HL-60/S4 treated with phorbol 12-myristate 13-acetate at 8.2 ng/mL for 4 days and 3 days (cell line): ENCODE measurements around the gene AGAP1.

Experiments used
- in situ Hi-C: fragments of 300-500 bp; cut with MboI; formaldehyde crosslinking; loops from 2 replicates; pipeline ENCODE4 v1.15.0; 2022; ENCODE audit warnings: low sequenced_read_pairs

AGAP1 gene

DNA sequence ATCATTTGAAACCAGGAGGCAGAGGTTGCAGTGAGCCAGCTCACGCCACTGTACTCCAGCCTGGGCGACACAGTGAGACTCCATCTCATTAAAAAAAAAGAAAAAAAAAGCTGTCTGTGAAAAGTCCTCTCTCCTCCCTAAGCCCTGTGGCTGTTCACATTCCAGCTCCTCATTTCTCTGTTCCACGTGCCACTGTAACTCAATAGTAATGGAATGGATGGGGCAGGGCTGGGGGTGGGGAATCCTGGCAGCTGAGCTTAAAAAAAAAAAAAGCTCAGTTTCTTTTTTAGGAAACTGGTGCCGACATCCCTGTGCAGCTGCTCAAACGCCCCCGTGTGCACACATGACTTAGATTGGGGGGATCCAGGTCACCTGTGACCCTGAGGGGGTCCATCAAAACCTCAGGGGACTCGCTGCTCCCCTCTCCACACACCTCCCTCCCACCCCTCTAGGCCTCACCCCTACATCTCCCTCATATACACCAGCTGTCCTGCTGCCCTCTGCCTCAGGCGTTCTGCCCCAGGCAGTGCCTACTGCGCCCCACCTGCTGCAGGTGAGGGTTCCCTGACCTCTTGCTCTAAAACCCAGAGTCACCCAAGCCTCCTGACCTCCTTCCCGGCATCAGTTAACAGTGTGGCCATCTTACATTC lies 255.4 kb downstream of the AGAP1 start:
- in situ Hi-C loops = no loop called here

DNA sequence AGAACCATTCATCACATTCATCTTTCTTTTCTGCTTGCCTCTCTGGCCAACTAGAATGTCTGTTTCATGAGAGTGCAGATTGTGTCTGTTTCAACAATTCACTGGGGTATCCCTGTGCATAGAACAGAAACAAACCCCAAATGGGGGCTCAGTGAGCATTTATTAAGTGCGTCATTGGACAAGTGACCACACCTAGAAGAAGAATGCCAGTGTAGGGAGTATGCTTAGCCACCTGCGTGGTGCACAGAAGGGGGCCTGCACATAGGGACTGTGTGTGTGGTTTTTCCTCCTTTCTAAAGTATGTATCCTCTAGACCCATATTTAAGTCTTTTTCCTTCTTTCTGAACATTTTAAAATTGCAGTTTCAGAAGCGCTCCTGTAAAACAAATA lies 255.9 kb downstream of the AGAP1 start:
- in situ Hi-C loops = loop anchor here (25.0 kb wide), 1 partner anchor 438 kb away; no protein-coding TSS in a partner anchor

DNA sequence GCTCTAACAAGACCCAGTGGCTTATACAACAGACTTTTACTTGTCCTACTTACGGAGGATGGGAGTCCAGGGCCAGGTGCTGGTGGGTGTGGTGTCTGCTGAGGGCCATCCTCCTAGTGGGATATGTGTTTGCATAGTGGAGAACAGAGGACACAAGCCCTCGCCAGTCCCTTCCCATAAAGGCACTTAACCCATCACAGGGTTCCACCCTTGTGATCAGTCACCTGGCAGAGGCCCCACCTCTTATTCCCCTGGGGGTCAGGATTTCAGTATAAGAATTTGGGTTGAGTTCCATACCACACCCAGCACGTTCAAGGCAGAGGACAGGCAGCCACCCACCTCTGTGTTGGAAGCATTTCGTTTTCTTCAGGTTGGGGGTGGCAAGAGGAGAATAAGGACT lies 259.0 kb downstream of the AGAP1 start:
- in situ Hi-C loops = loop anchor here (25.0 kb wide), 1 partner anchor 434 kb away; no protein-coding TSS in a partner anchor

DNA sequence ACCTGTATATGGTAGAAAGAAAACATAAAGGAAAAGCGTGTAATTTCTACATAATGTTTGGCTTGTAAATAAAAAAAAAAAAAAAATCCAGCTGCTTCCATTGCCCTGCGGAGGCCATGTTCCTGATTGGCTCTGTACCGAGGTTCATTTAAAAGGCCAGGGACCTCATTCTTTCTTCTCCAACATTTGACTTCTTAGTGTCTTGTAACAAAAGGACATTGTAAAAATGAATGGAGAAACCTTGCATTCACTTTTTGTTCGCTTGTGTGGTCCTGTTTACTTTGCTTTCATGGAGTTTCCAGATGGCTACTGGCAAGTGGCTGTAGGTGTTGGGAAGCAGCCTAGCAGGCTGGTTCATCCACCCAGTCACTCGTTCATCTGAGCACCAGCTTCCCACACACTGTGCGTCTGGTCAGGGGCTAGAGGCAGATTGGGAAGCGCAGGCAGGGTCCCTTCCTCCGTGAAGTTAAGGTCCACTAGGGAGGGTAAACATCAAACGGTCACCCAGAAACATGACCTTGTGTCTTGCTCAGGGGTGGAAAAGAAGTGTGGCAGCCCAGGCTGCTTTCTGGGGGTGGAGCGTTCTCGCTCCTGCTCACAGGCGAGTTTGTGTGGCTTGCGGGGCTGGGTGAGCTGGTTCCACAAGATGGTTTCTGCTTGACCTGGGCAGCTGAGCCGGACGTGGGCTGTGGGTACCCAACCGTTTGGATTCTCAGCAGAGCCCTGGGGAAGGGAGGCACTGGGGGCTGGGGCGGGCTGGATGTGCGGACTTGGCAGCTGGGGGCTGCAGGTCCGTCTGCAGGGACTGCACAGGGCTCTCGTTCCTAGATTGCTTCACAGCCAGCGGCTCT lies 260.7 kb downstream of the AGAP1 start:
- in situ Hi-C loops = loop anchor here (25.0 kb wide), 1 partner anchor 433 kb away; no protein-coding TSS in a partner anchor

DNA sequence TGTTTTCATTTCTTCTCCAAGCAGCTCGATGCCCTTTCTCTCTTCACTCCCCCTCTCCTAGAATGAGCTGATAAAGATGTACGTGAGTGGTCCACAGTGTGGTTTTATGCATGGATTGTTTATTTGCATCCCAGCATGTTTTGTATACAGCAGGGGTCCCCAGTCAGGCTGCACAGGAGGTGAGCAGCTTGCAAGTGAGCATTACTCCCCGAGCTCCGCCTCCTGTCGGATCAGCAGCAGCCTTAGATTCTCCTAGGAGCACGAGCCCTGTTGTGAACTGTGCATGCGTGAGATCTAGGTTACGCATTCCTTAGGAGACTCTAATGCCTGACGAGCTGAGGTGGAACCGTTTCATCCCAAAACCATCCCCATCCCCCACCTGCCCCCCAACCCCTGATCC lies 262.6 kb downstream of the AGAP1 start:
- in situ Hi-C loops = loop anchor here (25.0 kb wide), 1 partner anchor 431 kb away; no protein-coding TSS in a partner anchor

DNA sequence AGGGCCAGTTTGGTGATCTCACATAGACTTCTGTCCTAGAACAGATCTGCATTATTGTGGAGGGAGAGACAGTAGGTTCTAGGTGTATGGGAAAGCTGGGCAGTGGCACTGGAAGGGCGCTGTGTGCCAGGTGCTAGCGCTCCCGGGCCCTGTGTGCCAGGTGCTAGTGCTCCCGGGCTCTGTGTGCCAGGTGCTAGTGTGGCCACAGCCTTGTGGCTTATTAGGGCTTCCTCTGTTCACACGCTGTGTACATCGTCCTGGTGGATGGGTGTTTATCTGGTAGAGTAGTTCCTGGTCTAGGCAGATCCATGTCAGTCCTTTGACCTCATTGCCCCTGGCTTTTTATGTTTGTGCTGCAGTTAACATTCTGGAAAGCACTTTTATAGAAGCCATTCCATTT lies 263.4 kb downstream of the AGAP1 start:
- in situ Hi-C loops = loop anchor here (25.0 kb wide), 1 partner anchor 430 kb away; no protein-coding TSS in a partner anchor

DNA sequence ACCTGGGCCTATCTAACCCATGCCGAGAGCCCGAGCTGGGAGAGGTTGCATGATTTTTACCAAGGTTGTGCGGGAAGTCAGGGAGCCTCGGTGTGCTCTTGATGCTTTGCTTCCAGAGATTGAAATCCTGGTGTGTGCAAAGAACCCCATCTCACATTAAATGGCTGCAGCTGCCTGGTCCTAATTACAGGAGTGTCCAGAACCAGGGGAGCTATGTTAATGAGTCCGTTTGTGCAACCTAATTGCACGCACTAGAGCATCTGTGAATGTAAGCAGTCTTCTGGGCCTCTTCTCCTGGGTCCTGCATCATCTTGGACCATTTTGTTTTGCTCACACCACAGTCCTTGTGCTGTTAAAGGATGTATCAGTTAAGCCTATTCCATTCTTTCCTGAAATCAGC lies 263.8 kb downstream of the AGAP1 start:
- in situ Hi-C loops = loop anchor here (25.0 kb wide), 1 partner anchor 430 kb away; no protein-coding TSS in a partner anchor

DNA sequence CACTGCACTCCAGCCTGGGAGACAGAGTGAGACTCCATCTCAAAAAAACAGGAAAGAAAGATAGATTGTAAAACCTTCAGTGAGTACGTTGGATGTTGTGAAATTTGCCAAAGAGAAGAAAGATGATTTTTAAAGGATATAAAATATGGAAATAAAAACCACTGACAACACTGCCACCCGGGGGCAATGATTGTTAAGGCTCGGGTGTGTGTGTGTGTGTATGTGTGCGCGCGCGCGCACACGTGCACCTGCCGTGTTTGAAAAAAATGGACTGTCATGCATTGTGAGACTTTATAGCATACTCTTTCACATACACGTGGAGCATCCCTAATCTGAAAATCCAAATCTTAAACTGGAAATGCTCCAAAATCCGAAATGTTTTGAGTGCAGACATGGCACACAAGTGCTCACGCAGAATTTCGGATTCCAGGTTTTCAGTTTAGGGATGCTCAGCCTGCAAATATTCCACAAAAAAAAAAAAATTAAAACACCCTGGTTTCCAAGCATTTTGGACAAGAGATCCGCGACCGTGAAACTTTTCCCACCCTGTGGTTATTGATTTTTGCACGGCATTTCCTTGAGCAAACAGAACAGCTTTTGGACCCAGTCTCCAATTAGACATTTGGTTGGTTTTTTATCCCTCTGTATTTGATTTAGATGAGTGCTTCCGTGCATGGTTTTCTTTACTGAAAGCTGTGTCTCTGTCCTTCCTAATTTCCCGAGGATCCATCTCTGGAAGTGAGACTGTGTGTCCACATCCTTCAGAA lies 269.2 kb downstream of the AGAP1 start:
- in situ Hi-C loops = loop anchor here (25.0 kb wide), 1 partner anchor 424 kb away; no protein-coding TSS in a partner anchor

DNA sequence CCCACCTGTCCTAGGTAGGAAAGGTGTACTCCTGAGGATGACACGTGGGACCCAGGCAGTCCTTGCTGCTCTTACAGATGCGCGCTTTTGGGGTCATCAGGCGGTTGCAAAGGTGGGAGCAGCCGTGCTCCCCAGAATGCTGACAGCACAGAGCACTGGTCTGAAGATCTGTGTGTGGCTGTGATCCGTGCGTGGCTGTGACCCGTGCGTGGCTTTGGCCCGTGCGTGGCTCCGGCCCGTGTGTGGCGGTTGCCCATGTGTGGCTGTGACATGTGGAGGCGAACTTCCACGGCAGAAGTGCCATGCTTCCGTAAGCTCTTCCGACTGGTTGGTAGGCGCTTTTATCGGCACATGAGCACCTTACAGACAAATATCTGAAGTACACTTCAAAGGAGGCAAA lies 270.0 kb downstream of the AGAP1 start:
- in situ Hi-C loops = loop anchor here (25.0 kb wide), 1 partner anchor 423 kb away; no protein-coding TSS in a partner anchor

DNA sequence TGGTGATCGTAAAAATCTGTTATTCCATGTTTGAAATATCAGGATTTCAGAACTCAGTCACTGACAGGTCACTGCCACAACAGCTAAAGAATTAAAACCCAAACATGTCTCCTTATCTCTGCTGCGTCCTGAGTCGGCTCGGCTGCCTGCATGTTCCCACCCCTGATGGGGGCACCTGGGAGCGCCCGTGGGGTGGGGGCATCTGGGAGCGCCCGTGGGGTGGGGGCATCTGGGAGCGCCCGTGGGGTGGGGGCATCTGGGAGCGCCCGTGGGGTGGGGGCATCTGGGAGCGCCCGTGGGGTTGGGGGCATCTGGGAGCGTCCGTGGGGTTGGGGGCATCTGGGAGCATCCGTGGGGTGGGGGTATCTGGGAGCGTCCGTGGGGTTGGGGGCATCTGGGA lies 270.6 kb downstream of the AGAP1 start:
- in situ Hi-C loops = loop anchor here (25.0 kb wide), 1 partner anchor 423 kb away; no protein-coding TSS in a partner anchor

DNA sequence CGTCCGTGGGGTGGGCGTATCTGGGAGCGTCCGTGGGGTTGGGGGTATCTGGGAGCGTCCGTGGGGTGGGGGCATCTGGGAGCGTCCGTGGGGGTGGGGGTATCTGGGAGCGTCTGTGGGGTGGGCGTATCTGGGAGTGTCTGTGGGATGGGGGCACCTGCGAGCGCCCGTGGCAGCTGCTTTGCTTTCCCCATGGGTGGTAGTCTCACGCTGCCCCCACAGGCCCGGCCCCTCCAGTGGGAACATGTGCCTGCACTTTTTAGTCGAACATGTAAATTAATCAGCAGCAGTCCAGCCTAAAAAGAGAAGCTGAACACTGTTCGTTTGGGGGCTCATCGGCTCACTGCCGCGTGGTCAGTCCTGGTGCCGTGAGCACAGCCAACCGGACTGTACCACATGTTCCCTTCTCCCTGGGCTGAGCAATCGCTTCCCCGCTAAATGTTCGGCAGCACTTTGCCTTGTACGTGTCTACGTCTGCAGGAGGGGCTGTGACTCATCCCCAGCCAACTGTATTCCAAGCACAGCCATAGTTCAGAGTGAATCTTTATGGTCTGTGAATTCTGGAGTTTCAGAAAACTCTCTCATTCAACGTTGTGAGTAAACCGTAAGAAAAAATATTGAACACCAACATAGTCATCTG lies 271.5 kb downstream of the AGAP1 start:
- in situ Hi-C loops = loop anchor here (25.0 kb wide), 1 partner anchor 422 kb away; no protein-coding TSS in a partner anchor

DNA sequence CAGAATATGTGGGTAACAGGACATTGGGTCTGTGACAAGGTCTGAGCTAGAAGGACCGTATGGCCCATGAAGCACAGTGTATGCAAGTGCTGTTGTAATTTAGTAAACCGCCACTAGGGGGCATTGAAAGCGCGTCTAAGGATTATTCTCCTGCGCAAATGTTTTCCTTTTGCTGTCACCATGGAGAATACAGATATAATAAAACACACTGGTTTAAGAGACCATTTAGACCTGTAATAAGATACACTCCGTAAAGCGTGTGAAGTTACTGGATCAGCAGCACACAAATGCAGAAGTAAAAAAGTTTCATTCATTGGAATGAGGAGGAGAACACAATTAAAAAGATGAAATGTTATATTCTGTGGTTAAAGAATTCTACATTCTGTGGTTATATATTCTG lies 272.4 kb downstream of the AGAP1 start:
- in situ Hi-C loops = loop anchor here (25.0 kb wide), 1 partner anchor 421 kb away; no protein-coding TSS in a partner anchor

DNA sequence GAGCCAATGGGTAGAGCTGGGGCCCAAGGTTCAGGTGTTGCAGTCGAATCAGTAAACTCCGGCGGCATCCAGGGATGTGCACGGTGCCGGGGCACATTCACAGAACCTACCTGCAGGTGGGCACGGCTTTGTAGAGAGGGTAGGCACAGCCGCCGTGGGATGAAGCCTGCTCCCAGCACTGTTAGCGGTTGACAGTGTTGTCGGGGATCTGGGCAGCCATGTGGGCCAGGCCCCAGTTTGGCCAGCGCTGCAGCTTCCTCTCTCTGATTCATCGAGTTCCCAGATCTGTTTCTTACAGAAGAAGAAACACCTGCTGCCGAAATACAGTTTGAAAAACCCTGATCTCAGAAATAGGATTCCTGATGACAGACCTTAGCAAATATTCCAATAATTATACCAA lies 274.8 kb downstream of the AGAP1 start:
- in situ Hi-C loops = loop anchor here (25.0 kb wide), 1 partner anchor 419 kb away; no protein-coding TSS in a partner anchor

DNA sequence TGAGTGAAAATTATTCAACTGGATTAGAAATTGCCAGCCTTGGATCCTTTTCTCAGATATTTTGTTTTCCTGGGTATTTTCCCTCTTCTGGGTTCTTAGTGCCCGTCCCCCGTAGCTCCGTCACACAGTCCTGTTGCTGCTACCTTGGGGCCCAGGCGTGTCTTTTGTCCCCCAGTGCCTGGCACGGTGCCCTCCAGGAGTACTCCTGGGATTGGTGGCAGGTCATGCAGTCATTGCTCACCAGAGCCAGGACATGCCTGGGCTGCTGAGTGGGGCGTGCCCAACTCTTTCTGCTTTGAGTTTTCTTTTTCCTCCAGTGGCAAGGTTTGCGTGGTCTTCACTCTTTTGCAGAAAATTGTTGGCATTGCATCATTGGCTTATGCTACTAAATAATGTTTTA lies 275.2 kb downstream of the AGAP1 start:
- in situ Hi-C loops = loop anchor here (25.0 kb wide), 1 partner anchor 418 kb away; no protein-coding TSS in a partner anchor

DNA sequence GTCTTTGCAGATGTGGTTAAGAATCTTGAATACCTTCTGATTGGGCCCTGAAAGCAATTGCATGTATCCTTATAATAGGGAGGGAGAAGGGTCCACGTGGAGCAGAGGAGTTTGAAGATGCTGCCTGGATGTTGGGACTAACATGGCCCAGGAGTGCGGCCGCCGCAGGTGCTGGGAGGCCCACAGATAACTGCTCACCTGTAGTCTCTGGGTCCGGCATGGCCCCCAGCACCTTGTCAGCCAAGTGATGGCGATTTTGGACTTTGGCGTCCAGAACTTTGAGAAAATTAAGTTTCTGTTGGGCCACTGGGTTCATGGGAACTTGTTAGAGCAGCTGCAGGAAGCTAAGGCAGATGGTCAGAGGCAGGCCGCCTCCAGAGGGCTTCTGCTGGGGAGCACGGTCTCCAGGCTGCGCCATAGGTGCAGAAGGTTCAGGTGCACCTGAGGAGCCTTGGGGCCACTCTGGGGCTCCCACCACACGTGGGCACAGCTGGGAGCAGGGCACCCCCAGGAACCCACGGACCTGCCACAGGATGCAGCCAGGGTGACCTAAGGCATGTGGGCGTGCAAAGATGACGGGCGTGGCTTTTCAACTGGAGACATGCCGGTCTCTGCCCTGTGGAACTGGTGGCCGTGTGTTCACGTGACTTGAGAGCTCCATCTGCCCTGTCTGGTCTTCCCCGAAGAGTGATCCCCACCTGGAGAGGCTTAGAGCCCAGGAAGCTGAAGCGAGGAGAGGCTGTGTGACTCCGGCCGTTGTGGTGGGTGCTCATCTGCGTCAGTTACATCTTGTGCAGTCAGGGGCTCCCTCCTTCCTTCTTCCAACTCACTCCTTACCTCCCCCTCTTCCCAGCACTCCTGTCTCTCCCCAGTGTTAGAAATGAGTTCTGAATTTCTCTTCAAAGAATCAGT lies 277.3 kb downstream of the AGAP1 start:
- in situ Hi-C loops = loop anchor here (25.0 kb wide), 1 partner anchor 416 kb away; no protein-coding TSS in a partner anchor

DNA sequence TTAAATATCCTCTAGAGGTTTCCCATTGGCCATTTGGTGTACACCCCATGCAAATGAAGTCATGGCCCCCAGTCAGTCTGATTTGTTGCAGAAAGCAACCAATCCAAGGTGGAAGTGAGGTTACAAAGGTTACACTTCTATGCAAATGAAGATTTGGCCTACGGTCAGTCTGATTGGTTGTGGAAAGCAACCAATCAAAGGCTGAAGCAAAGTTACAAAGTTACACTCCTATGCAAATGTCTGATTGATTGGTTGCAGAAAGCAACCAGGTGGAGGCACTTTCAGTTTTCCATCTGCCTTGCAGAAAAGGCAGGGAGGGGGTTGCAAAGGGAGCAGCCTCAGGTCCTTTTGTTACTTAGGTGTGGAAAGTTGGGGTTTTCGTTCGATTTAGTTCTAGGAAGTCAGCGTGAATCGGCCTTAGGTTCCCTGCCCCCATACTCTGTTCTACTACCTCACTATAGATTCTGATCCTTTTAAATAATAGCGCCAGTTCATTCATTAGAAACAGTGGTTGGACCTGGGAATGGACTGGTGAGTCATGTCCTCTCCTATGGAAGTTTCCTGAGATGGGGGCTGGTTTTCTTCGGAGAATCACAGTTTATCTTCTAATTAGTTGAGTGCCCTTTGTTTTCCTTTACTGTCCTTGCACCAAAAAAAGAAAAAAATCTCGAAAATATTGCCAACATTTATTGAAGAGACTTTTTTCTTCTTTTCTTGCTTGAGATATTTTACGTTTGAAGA lies 279.5 kb downstream of the AGAP1 start:
- in situ Hi-C loops = loop anchor here (25.0 kb wide), 1 partner anchor 414 kb away; no protein-coding TSS in a partner anchor

DNA sequence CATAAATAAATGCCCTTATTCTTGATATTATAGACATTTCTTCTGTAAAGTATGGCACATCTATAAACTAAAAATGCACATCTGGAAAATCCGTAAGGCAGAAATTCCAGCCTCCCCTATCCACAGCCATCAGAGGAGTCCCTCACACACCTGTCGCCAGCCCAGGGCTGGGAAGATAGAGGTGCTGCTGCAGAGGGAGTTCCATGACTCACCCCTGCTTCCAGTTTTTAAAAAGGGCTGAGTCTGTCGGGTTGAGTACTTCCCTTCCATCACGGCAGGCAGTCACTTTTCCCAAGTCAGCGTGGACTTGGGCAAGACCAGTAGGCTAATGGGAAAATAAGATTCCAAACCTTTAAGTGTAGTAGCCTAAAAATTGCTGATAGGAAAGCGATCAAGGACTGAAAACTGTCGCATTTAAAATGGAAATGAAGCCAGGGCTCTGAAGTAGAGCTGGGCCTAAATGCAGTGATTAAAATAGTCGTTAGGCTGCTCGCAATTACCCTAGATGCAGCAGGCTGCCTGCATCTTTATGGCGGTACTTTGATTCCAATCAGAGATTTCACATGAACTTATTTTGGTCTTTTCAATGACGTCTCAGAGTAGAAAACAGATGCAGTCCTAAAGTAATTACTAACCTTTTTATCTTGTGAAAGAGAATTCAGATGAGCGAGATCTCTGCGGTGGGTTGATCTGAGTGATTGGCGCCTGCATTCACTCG lies 280.5 kb downstream of the AGAP1 start:
- in situ Hi-C loops = loop anchor here (25.0 kb wide), 1 partner anchor 413 kb away; no protein-coding TSS in a partner anchor

DNA sequence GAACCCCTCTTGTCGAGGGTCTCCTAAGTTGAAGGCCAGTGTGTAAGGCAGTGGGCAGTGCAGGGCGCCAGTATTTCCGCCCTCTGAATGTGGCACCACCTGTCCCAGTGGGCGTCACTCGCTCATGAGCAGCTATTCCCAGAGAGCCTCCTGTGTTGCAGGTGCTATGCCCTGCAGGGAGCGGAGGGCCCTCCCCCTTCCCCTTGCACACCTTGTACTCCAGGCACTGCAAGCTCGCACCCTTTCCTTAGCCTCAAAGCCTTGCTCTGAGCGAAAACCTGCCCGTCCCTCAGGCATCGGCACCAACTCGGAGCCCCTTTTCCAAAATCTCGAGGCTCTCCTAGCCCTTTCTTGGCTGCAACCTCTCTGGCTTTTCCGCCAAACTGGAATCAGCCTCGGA lies 282.7 kb downstream of the AGAP1 start:
- in situ Hi-C loops = no loop called here
